Measurements from ENCODE around the gene FBXO17. TPM values are rescaled to one million over a fixed set of nuclear protein-coding genes. Genes with fewer than 3 reads are reported as not detected.
A peak's percentile ranks its signal among the peaks of the same experiment; 100 is the strongest.

FBXO17 gene
- total RNA-seq, 3 donors from 2014 or later (not counting 1 experiment from before 2014, with no cell fraction given) = not detected

- WGBS (ENCODE audit: insufficient coverage) = 60% methylated on average over 13 of the region's 13 CpGs
- Histone ChIP-seq H3K27ac (ENCODE audit: low read length) (no peak overlapping the region), H3K9me3 (ENCODE audit: control insufficient read depth, insufficient read depth, low read length) (no peaks in the 10 kb centered on the region), H3K27me3 (ENCODE audit: control insufficient read depth, insufficient read depth, low read length) (peaks cover 2% of the 10 kb centered on the region), H3K4me1 (ENCODE audit: control insufficient read depth, insufficient read depth, low read length) (peaks cover 18% of the 10 kb centered on the region), H3K36me3 (ENCODE audit: control insufficient read depth, insufficient read depth, low read length) (no peaks in the 10 kb centered on the region), H3K4me3 (ENCODE audit: low read length) (no peak overlapping the region)
- Mint-ChIP-seq H3K27ac (peak overlapping the region in 1 of 2 donors; percentile 18), H3K9me3 (no peaks in the 10 kb centered on the region), H3K36me3 (no peaks in the 10 kb centered on the region), H3K27me3 (ENCODE audit: low read depth in 2 of 2) (peaks cover 8 to 13% of the 10 kb centered on the region in 2 donors), H3K4me1 (peaks cover 6 to 20% of the 10 kb centered on the region in 2 donors), H3K4me3 (peak overlapping the region; percentile 6)
- peak; percentile 37 to 40 (median 39) for ATAC-seq
- peak in 1 of 2 donors; percentile 66 for DNase-seq
- intact Hi-C loops (cut with micrococcal nuclease) = loop anchor here (1.0 kb wide), 1 partner anchor 408 kb away; no protein-coding TSS in a partner anchor
- TF ChIP-seq CTCF (IDR thresholded peaks at IDR 0.05) = peak; percentile 52
Measured at GRCh38 chr19:38952395-38953165, 23.0 kb downstream of the FBXO17 start.

- Histone ChIP-seq H3K36me3 (ENCODE audit: control insufficient read depth, insufficient read depth, low read length) (no peaks in the 10 kb centered on the region), H3K27ac (ENCODE audit: low read length) (no peak overlapping the region), H3K4me3 (ENCODE audit: low read length) (no peak overlapping the region), H3K4me1 (ENCODE audit: control insufficient read depth, insufficient read depth, low read length) (peaks cover 18% of the 10 kb centered on the region), H3K9me3 (ENCODE audit: control insufficient read depth, insufficient read depth, low read length) (no peaks in the 10 kb centered on the region), H3K27me3 (ENCODE audit: control insufficient read depth, insufficient read depth, low read length) (peaks cover 2% of the 10 kb centered on the region)
- H3K4me1 Mint-ChIP-seq = peaks cover 6 to 20% of the 10 kb centered on the region in 2 donors
- no peak for TF ChIP-seq CTCF (IDR thresholded peaks at IDR 0.05)
- DNase-seq (no peak), ATAC-seq (no peak)
- no peak overlapping the region for H3K4me3 Mint-ChIP-seq
- H3K27me3 Mint-ChIP-seq (ENCODE audit: low read depth in 2 of 2) = peaks cover 8 to 13% of the 10 kb centered on the region in 2 donors
- intact Hi-C loops (cut with micrococcal nuclease) = no loop called here
- whole genome bisulfite sequencing (ENCODE audit: insufficient coverage) = 74% methylated on average over 3 of the region's 3 CpGs
- H3K36me3 Mint-ChIP-seq = no peaks in the 10 kb centered on the region
- no peak overlapping the region for H3K27ac Mint-ChIP-seq
- H3K9me3 Mint-ChIP-seq = no peaks in the 10 kb centered on the region
Measured at GRCh38 chr19:38951187-38951586, 24.4 kb downstream of the FBXO17 start.

- Histone ChIP-seq H3K4me3 (ENCODE audit: low read length) (no peak overlapping the region), H3K27me3 (ENCODE audit: control insufficient read depth, insufficient read depth, low read length) (peaks cover 2% of the 10 kb centered on the region), H3K27ac (ENCODE audit: low read length) (no peak overlapping the region), H3K9me3 (ENCODE audit: control insufficient read depth, insufficient read depth, low read length) (no peaks in the 10 kb centered on the region), H3K36me3 (ENCODE audit: control insufficient read depth, insufficient read depth, low read length) (no peaks in the 10 kb centered on the region), H3K4me1 (ENCODE audit: control insufficient read depth, insufficient read depth, low read length) (peaks cover 18% of the 10 kb centered on the region)
- Mint-ChIP-seq H3K36me3 (no peaks in the 10 kb centered on the region), H3K4me1 (peaks cover 6 to 20% of the 10 kb centered on the region in 2 donors), H3K9me3 (no peaks in the 10 kb centered on the region), H3K4me3 (peak overlapping the region; percentile 50), H3K27me3 (ENCODE audit: low read depth in 2 of 2) (peaks cover 8 to 13% of the 10 kb centered on the region in 2 donors), H3K27ac (peak overlapping the region in 1 of 2 donors; percentile 64)
- 11% methylated on average over 72 of the region's 72 CpGs for WGBS (ENCODE audit: insufficient coverage)
- DNase-seq = peak; percentile 67 to 85
- peak; percentile 83 to 96 (median 92) for ATAC-seq
- no peak for TF ChIP-seq CTCF (IDR thresholded peaks at IDR 0.05)
- intact Hi-C loops (cut with micrococcal nuclease) = no loop called here
Measured at GRCh38 chr19:38949580-38950367, 25.8 kb downstream of the FBXO17 start.

All from natural killer cell (primary cell).